Measurements from ENCODE around the gene DOK3.
A peak's percentile ranks its signal among the peaks of the same experiment; 100 is the strongest.

Gene DOK3

GRCh38 chr5:177550122-177550521 lies 40.5 kb upstream of the DOK3 start:
- no peak for ATAC-seq

GRCh38 chr5:177548495-177548894 lies 38.9 kb upstream of the DOK3 start:
- no peak for TF ChIP-seq ARNTL (CRISPR knock-in tag; IDR thresholded peaks at IDR 0.05; ENCODE audit: borderline replicate concordance, low read depth)
- no peak for TF ChIP-seq OSR1 (CRISPR knock-in tag; IDR thresholded peaks at IDR 0.05)
- TF ChIP-seq, protein P1, sequence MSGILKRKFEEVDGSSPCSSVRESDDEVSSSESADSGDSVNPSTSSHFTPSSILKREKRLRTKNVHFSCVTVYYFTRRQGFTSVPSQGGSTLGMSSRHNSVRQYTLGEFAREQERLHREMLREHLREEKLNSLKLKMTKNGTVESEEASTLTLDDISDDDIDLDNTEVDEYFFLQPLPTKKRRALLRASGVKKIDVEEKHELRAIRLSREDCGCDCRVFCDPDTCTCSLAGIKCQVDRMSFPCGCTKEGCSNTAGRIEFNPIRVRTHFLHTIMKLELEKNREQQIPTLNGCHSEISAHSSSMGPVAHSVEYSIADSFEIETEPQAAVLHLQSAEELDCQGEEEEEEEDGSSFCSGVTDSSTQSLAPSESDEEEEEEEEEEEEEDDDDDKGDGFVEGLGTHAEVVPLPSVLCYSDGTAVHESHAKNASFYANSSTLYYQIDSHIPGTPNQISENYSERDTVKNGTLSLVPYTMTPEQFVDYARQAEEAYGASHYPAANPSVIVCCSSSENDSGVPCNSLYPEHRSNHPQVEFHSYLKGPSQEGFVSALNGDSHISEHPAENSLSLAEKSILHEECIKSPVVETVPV (CRISPR knock-in tag; IDR thresholded peaks at IDR 0.05), result no peak
- TF ChIP-seq BACH2 (CRISPR knock-in tag; IDR thresholded peaks at IDR 0.05; ENCODE audit: borderline replicate concordance), result no peak
- no peak for TF ChIP-seq ZNF70 (CRISPR knock-in tag; IDR thresholded peaks at IDR 0.05)
- no peak for TF ChIP-seq ESRRG (CRISPR knock-in tag; IDR thresholded peaks at IDR 0.05)
- no peak for TF ChIP-seq ZFP30 (CRISPR knock-in tag; IDR thresholded peaks at IDR 0.05)
- no peak for TF ChIP-seq ZNF8 (CRISPR knock-in tag; IDR thresholded peaks at IDR 0.05)
- TF ChIP-seq ISL1 (CRISPR knock-in tag; IDR thresholded peaks at IDR 0.05), result no peak
- TF ChIP-seq ZNF565 (CRISPR knock-in tag; conservative IDR thresholded peaks at IDR 0.05; ENCODE audit: low read depth), result no peak
- TF ChIP-seq RARB (CRISPR knock-in tag; IDR thresholded peaks at IDR 0.05), result no peak
- TF ChIP-seq TCF4 (CRISPR knock-in tag; IDR thresholded peaks at IDR 0.05; ENCODE audit: borderline replicate concordance), result no peak
- no peak for TF ChIP-seq ZFP3 (CRISPR knock-in tag; IDR thresholded peaks at IDR 0.05)
- TF ChIP-seq, protein P2, sequence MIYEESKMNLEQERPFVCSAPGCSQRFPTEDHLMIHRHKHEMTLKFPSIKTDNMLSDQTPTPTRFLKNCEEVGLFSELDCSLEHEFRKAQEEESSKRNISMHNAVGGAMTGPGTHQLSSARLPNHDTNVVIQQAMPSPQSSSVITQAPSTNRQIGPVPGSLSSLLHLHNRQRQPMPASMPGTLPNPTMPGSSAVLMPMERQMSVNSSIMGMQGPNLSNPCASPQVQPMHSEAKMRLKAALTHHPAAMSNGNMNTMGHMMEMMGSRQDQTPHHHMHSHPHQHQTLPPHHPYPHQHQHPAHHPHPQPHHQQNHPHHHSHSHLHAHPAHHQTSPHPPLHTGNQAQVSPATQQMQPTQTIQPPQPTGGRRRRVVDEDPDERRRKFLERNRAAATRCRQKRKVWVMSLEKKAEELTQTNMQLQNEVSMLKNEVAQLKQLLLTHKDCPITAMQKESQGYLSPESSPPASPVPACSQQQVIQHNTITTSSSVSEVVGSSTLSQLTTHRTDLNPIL (CRISPR knock-in tag; IDR thresholded peaks at IDR 0.05; ENCODE audit: low read depth), result no peak
- TF ChIP-seq PATZ1 (CRISPR knock-in tag; IDR thresholded peaks at IDR 0.05; ENCODE audit: borderline replicate concordance), result no peak
- no peak for ATAC-seq

More at GRCh38 chr5:177550122-177550521, 40.5 kb upstream of the DOK3 start:
- TF ChIP-seq POU6F1 (CRISPR knock-in tag; IDR thresholded peaks at IDR 0.05; ENCODE audit: borderline replicate concordance, low read depth) (no peak), ISL1 (CRISPR knock-in tag; IDR thresholded peaks at IDR 0.05) (no peak), GLIS3 (CRISPR knock-in tag; IDR thresholded peaks at IDR 0.05) (no peak), ZNF70 (CRISPR knock-in tag; IDR thresholded peaks at IDR 0.05) (no peak), ZNF565 (CRISPR knock-in tag; conservative IDR thresholded peaks at IDR 0.05; ENCODE audit: low read depth) (no peak), CSDC2 (CRISPR knock-in tag; IDR thresholded peaks at IDR 0.05) (no peak)

- TF ChIP-seq ZFP30 (CRISPR knock-in tag; IDR thresholded peaks at IDR 0.05) (no peak), ZNF565 (CRISPR knock-in tag; conservative IDR thresholded peaks at IDR 0.05; ENCODE audit: low read depth) (no peak), ARNTL (CRISPR knock-in tag; IDR thresholded peaks at IDR 0.05; ENCODE audit: borderline replicate concordance, low read depth) (no peak), TOX (CRISPR knock-in tag; IDR thresholded peaks at IDR 0.05; ENCODE audit: borderline replicate concordance) (no peak), PATZ1 (CRISPR knock-in tag; IDR thresholded peaks at IDR 0.05; ENCODE audit: borderline replicate concordance) (no peak)
- ATAC-seq, result no peak
These were observed 38.1 kb upstream of the DOK3 start for GRCh38 chr5:177547736-177548135.

GRCh38 chr5:177546258-177546741 lies 36.7 kb upstream of the DOK3 start:
- peak; percentile 96 for ATAC-seq
- TF ChIP-seq ISL1 (CRISPR knock-in tag; IDR thresholded peaks at IDR 0.05), result peak; percentile 87
- no peak for TF ChIP-seq ZNF565 (CRISPR knock-in tag; conservative IDR thresholded peaks at IDR 0.05; ENCODE audit: low read depth)
- 0 out of 2 replicates have a peak, but pooled peaks have one; percentile 19 for TF ChIP-seq SNAI2 (CRISPR knock-in tag; IDR thresholded peaks at IDR 0.05)
- TF ChIP-seq ZC3H10 (CRISPR knock-in tag; IDR thresholded peaks at IDR 0.05), result no peak
- TF ChIP-seq, protein P1 (CRISPR knock-in tag; IDR thresholded peaks at IDR 0.05), result no peak
- TF ChIP-seq CSDC2 (CRISPR knock-in tag; IDR thresholded peaks at IDR 0.05), result peak; percentile 50; the same call in 1 of the 2 replicates
- TF ChIP-seq BACH2 (CRISPR knock-in tag; IDR thresholded peaks at IDR 0.05; ENCODE audit: borderline replicate concordance), result no peak
- peak; percentile 60; the same call in 1 of the 2 replicates for TF ChIP-seq TCF4 (CRISPR knock-in tag; IDR thresholded peaks at IDR 0.05; ENCODE audit: borderline replicate concordance)
- TF ChIP-seq ZFP3 (CRISPR knock-in tag; IDR thresholded peaks at IDR 0.05), result peak; percentile 41; the same call in 1 of the 2 replicates
- TF ChIP-seq OSR1 (CRISPR knock-in tag; IDR thresholded peaks at IDR 0.05), result no peak
- TF ChIP-seq GLIS3 (CRISPR knock-in tag; IDR thresholded peaks at IDR 0.05), result peak; percentile 15; the same call in 1 of the 2 replicates
- TF ChIP-seq ZNF8 (CRISPR knock-in tag; IDR thresholded peaks at IDR 0.05), result peak; percentile 58; the same call in 1 of the 2 replicates
- peak; percentile 46; the same call in 1 of the 2 replicates for TF ChIP-seq PATZ1 (CRISPR knock-in tag; IDR thresholded peaks at IDR 0.05; ENCODE audit: borderline replicate concordance)

All from SK-N-SH treated with all-trans-retinoic acid at 6 μM for 48 hours (cell line).